ENCODE measurements around the gene SYT12.

DNA sequence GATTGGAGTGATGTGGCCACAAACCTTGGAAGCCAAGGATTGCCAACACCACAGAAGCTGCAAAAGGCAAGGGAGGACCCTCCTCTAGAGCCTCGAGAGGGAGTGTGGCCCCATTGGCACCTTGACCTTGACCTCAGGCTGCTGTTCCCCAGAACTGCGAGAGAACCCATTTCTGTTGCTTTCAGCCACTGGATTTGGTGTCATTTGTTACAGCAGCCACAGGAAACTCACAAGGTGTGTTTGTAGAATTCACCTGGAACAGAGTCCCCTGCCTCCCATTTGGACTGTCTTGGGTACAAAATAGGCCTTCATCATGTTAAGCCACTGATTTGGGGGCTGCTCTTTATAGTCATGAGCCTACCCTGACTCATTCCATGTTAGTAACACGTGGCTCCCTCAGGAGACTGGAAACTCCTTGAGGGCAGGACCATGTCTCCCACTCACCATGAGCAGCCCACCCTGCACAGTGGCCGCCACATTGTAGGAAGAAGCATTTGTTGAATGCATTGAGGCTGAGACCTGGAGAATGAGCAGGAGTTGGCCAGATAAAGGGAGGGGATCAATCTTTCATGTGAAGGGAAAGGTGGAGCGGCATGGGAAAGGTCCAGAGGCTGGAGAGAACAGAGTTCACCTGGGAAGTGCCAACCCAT is 39.5 kb upstream of the SYT12 start:
- TF ChIP-seq POLR2A (IDR thresholded peaks at IDR 0.05; ENCODE audit: low read length) (no peak), GATA1 (IDR thresholded peaks at IDR 0.05; ENCODE audit: low read depth, low read length) (no peak)
